ENCODE measurements around the gene ITGA1.

Gene ITGA1

GRCh38 chr5:52796516-52797103, 8.9 kb downstream of the ITGA1 start:
- in situ Hi-C loops (cut with HindIII; ENCODE audit: low pct_unique_long_range_greater_than_20kb, low sequenced_read_pairs): no loop called here
- TF ChIP-seq JUND (IDR thresholded peaks at IDR 0.05; ENCODE audit: low read depth): no peak
- DNase-seq (ENCODE audit: low read depth in 1 of 2, low spot score in 1 of 2): no peak

GRCh38 chr5:52798938-52799337, 11.2 kb downstream of the ITGA1 start:
- no peak for DNase-seq (ENCODE audit: low read depth in 1 of 2, low spot score in 1 of 2)
- no peak for TF ChIP-seq JUND (IDR thresholded peaks at IDR 0.05; ENCODE audit: low read depth)
- in situ Hi-C loops (cut with HindIII; ENCODE audit: low pct_unique_long_range_greater_than_20kb, low sequenced_read_pairs): no loop called here

GRCh38 chr5:52799358-52799982, 11.8 kb downstream of the ITGA1 start:
- peak; percentile 15 to 60 for DNase-seq (ENCODE audit: low read depth in 1 of 2, low spot score in 1 of 2)
- no peak for TF ChIP-seq JUND (IDR thresholded peaks at IDR 0.05; ENCODE audit: low read depth)
- in situ Hi-C loops (cut with HindIII; ENCODE audit: low pct_unique_long_range_greater_than_20kb, low sequenced_read_pairs): no loop called here

- no peak for TF ChIP-seq JUND (IDR thresholded peaks at IDR 0.05; ENCODE audit: low read depth)
- peak; percentile 83 to 95 for DNase-seq (ENCODE audit: low read depth in 1 of 2, low spot score in 1 of 2)
- in situ Hi-C loops (cut with HindIII; ENCODE audit: low pct_unique_long_range_greater_than_20kb, low sequenced_read_pairs): no loop called here
These were observed 12.3 kb downstream of the ITGA1 start for GRCh38 chr5:52799983-52800393.

GRCh38 chr5:52800394-52801213, 12.9 kb downstream of the ITGA1 start:
- no peak for TF ChIP-seq JUND (IDR thresholded peaks at IDR 0.05; ENCODE audit: low read depth)
- DNase-seq (ENCODE audit: low read depth in 1 of 2, low spot score in 1 of 2): peak in 1 of 2 experiments; percentile 45
- in situ Hi-C loops (cut with HindIII; ENCODE audit: low pct_unique_long_range_greater_than_20kb, low sequenced_read_pairs): no loop called here

- no peak for TF ChIP-seq JUND (IDR thresholded peaks at IDR 0.05; ENCODE audit: low read depth)
- no peak for DNase-seq (ENCODE audit: low read depth in 1 of 2, low spot score in 1 of 2)
- in situ Hi-C loops (cut with HindIII; ENCODE audit: low pct_unique_long_range_greater_than_20kb, low sequenced_read_pairs): no loop called here
These were observed 13.6 kb downstream of the ITGA1 start for GRCh38 chr5:52801329-52801728.

- no peak for DNase-seq (ENCODE audit: low read depth in 1 of 2, low spot score in 1 of 2)
- no peak for TF ChIP-seq JUND (IDR thresholded peaks at IDR 0.05; ENCODE audit: low read depth)
- in situ Hi-C loops (cut with HindIII; ENCODE audit: low pct_unique_long_range_greater_than_20kb, low sequenced_read_pairs): no loop called here
These were observed 14.7 kb downstream of the ITGA1 start for GRCh38 chr5:52802272-52802973.

- DNase-seq (ENCODE audit: low read depth in 1 of 2, low spot score in 1 of 2): no peak
- in situ Hi-C loops (cut with HindIII; ENCODE audit: low pct_unique_long_range_greater_than_20kb, low sequenced_read_pairs): no loop called here
- no peak for TF ChIP-seq JUND (IDR thresholded peaks at IDR 0.05; ENCODE audit: low read depth)
These were observed 15.2 kb downstream of the ITGA1 start for GRCh38 chr5:52802974-52803336.

GRCh38 chr5:52804387-52804791, 16.7 kb downstream of the ITGA1 start:
- no peak for TF ChIP-seq JUND (IDR thresholded peaks at IDR 0.05; ENCODE audit: low read depth)
- in situ Hi-C loops (cut with HindIII; ENCODE audit: low pct_unique_long_range_greater_than_20kb, low sequenced_read_pairs): no loop called here

GRCh38 chr5:52804981-52805380, 17.3 kb downstream of the ITGA1 start:
- TF ChIP-seq JUND (IDR thresholded peaks at IDR 0.05; ENCODE audit: low read depth): no peak
- DNase-seq (ENCODE audit: low read depth in 1 of 2, low spot score in 1 of 2): no peak
- in situ Hi-C loops (cut with HindIII; ENCODE audit: low pct_unique_long_range_greater_than_20kb, low sequenced_read_pairs): no loop called here

More at GRCh38 chr5:52804387-52804791, 16.7 kb downstream of the ITGA1 start:
- no peak for DNase-seq (ENCODE audit: low read depth in 1 of 2, low spot score in 1 of 2)

GRCh38 chr5:52805615-52806014, 17.9 kb downstream of the ITGA1 start:
- no peak for DNase-seq (ENCODE audit: low read depth in 1 of 2, low spot score in 1 of 2)
- in situ Hi-C loops (cut with HindIII; ENCODE audit: low pct_unique_long_range_greater_than_20kb, low sequenced_read_pairs): no loop called here
- TF ChIP-seq JUND (IDR thresholded peaks at IDR 0.05; ENCODE audit: low read depth): no peak

GRCh38 chr5:52807037-52807436, 19.3 kb downstream of the ITGA1 start:
- no peak for DNase-seq (ENCODE audit: low read depth in 1 of 2, low spot score in 1 of 2)
- TF ChIP-seq JUND (IDR thresholded peaks at IDR 0.05; ENCODE audit: low read depth): no peak
- in situ Hi-C loops (cut with HindIII; ENCODE audit: low pct_unique_long_range_greater_than_20kb, low sequenced_read_pairs): no loop called here

All from T47D (cell line).